KMS-11 (cell line): ENCODE data around the gene SHC2.
"Not testable (repeated sequence)": the region's sequence is repeated elsewhere in the genome, so short reads cannot be mapped to it uniquely, and the experiment has no call there.

Experiments used
- H2AFZ ChIP-seq: fragments of 200-600 bp; sonication (generic); 2 replicates; pipeline ENCODE4 v1.6.1; 2016; ENCODE audit warnings: antibody characterized with exemption, mixed run types, low read depth
- H3K27ac ChIP-seq: fragments of 200-600 bp; sonication (generic); 2 replicates; pipeline ENCODE4 v1.6.1; 2016; ENCODE audit warnings: mild to moderate bottlenecking, mixed run types
- H3K27me3 ChIP-seq: fragments of 200-600 bp; sonication (generic); 2 replicates; pipeline ENCODE4 v1.6.1; 2017; ENCODE audit warnings: mild to moderate bottlenecking, low read depth, mixed run types, moderate library complexity; ENCODE audit not compliant: insufficient read depth
- H3K36me3 ChIP-seq: fragments of 200-600 bp; sonication (generic); 2 replicates; pipeline ENCODE4 v1.6.1; 2017; ENCODE audit warnings: mild to moderate bottlenecking, mixed run types; ENCODE audit not compliant: insufficient read depth
- H3K4me1 ChIP-seq: fragments of 200-600 bp; sonication (generic); 2 replicates; pipeline ENCODE4 v1.6.1; 2016; ENCODE audit warnings: mild to moderate bottlenecking, low read depth, mixed run types; ENCODE audit not compliant: poor library complexity, severe bottlenecking
- H3K4me2 ChIP-seq: fragments of 200-600 bp; sonication (generic); 2 replicates; pipeline ENCODE4 v1.7.0; 2016; ENCODE audit warnings: mild to moderate bottlenecking, mixed run types
- H3K4me3 ChIP-seq: fragments of 200-600 bp; sonication (generic); IDR thresholded peaks from 2 replicates; pipeline ENCODE4 v1.6.1; 2017; ENCODE audit warnings: low read depth, low read length, mixed read lengths; ENCODE audit not compliant: insufficient read depth
- H3K79me2 ChIP-seq: fragments of 200-600 bp; sonication (generic); 2 replicates; pipeline ENCODE4 v1.6.1; 2016; ENCODE audit warnings: low read depth, mixed run types; ENCODE audit not compliant: insufficient read depth
- H3K9ac ChIP-seq: fragments of 200-600 bp; sonication (generic); 2 replicates; pipeline ENCODE4 v1.6.1; 2016; ENCODE audit warnings: mild to moderate bottlenecking, mixed run types
- H4K20me1 ChIP-seq: fragments of 200-600 bp; sonication (generic); 2 replicates; pipeline ENCODE4 v1.6.1; 2016; ENCODE audit warnings: mild to moderate bottlenecking, mixed run types; ENCODE audit not compliant: insufficient read depth
- TF ChIP-seq, protein P1 (sequence below): fragments of 200-600 bp; sonication (generic); conservative IDR thresholded peaks from 2 replicates; pipeline ENCODE4 v1.6.1; 2017; ENCODE audit warnings: low read depth, mild to moderate bottlenecking, antibody characterized with exemption, low read length, moderate library complexity, mixed read lengths

The SHC2 gene

DNA sequence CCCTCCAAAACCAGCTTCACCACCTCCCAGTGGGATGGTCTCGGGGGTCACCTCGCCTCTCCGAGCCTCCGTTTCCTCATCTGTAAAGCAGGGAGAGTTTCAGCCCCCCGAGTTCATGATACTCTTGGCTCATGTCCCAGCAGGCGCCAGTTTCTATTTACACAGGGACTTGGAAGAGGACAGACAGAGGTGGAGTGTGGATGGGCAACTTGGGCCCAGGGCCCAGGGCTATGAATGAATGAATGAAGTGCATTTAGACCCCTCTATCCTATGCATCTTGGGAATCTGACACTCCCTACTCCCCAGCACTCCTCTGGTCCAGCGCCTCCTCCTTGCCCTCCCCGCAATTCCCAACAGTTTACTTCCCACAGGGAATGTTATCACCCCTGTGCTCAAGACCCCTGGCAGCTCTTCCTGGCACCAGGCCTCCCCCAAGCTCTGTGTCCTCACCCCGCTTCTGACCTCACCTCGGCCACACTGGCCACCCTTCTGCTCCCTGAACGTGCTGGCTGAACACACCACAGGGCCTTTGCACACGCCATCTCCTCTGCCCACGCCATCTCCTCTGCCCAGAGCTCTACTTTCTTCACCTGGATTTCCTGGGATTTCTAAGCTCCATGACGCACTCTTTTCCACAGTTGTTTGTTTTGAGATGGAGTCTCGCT is 46.9 kb downstream of the SHC2 start:
- Histone ChIP-seq H3K27me3 (peaks cover 70% of the 10 kb centered on the region), H3K9ac (no peak overlapping the region), H3K79me2 (no peaks in the 10 kb centered on the region), H3K27ac (no peak overlapping the region), H2AFZ (no peak overlapping the region), H3K4me1 (no peaks in the 10 kb centered on the region), H3K4me3 (no peak overlapping the region), H4K20me1 (no peaks in the 10 kb centered on the region), H3K36me3 (no peaks in the 10 kb centered on the region), H3K4me2 (no peak overlapping the region)
- TF ChIP-seq, protein P1, sequence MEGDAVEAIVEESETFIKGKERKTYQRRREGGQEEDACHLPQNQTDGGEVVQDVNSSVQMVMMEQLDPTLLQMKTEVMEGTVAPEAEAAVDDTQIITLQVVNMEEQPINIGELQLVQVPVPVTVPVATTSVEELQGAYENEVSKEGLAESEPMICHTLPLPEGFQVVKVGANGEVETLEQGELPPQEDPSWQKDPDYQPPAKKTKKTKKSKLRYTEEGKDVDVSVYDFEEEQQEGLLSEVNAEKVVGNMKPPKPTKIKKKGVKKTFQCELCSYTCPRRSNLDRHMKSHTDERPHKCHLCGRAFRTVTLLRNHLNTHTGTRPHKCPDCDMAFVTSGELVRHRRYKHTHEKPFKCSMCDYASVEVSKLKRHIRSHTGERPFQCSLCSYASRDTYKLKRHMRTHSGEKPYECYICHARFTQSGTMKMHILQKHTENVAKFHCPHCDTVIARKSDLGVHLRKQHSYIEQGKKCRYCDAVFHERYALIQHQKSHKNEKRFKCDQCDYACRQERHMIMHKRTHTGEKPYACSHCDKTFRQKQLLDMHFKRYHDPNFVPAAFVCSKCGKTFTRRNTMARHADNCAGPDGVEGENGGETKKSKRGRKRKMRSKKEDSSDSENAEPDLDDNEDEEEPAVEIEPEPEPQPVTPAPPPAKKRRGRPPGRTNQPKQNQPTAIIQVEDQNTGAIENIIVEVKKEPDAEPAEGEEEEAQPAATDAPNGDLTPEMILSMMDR, result no peak

DNA sequence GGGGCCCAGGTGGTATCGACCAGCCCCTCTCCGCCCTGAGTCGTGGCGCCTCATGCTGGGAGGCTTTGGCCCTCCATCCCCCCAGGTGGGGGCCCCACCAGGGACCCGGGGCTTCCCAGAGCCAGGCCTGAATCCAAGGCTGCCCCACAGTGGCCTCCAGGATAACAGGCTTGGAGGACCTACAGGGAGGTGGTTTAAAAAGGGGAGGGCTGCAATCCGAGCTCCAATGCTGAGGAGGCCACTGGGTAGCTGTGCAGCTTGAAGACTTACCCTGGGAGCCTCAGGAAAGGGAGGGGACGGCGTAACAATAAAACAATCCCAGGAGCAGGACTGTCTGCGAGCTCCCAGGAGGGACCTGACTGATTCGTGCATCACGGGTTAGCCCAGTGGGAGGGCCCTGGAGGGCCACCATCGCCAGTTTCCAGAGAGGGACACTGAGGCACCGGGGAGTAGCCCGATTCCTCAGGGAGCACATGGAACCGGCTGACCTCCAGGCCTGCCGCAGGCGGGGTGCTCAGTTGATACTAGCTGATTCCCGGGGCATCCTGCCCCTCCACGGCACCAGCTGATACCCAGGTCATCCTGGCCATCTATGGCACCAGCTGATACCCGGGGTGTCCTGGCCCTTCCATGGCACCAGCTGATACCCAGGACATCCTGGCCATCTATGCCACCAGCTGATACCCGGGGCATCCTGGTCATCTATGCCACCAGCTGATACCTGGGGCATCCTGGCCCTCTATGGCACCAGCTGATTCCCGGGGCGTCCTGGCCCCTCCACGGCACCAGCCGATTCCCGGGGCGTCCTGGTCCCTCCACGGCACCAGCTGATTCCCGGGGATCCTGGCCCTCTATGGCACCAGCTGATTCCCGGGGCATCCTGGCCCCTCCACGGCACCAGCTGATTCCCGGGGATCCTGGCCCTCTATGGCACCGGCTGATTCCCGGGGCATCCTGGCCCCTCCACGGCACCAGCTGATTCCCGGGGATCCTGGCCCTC is 48.2 kb downstream of the SHC2 start:
- no peaks in the 10 kb centered on the region for H4K20me1 ChIP-seq
- H2AFZ ChIP-seq, result no peak overlapping the region
- no peak overlapping the region for H3K4me2 ChIP-seq
- TF ChIP-seq, protein P1, result no peak
- no peak overlapping the region for H3K9ac ChIP-seq
- H3K4me1 ChIP-seq, result no peaks in the 10 kb centered on the region
- H3K4me3 ChIP-seq, result no peak overlapping the region
- peaks cover 60% of the 10 kb centered on the region for H3K27me3 ChIP-seq
- no peak overlapping the region for H3K27ac ChIP-seq
- H3K36me3 ChIP-seq, result no peaks in the 10 kb centered on the region
- H3K79me2 ChIP-seq, result no peaks in the 10 kb centered on the region

DNA sequence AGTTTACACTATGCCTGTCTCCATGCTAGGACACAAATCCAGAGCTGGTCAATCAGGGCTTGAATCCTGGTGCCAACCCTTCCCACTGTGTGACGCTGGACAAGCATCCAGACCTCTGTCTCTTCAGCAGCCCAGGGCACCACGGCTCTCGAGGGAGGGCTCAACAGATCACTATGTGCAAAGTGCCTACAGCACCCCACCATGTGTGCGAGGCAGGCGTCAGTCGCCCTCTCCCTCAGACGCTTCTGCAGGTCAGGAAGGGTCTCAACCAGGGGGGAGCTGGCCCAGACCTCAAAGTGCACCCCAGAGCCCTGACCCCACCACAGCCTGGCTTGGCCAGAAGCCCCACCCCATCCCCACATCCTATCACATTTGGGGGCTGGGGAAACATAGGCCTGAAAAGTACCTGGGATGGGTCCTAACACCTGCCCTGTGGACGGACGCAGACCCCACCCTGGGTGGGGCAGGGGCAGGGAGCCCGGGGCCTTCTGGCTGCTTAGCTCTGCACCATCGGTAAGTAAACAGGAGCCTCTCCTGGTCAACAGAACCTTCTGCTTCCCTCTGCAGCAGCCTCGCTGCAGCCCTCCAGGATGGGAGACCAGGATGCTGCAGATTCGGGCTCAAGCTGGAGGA is 49.0 kb downstream of the SHC2 start:
- Histone ChIP-seq H3K36me3 (no peaks in the 10 kb centered on the region), H3K79me2 (no peaks in the 10 kb centered on the region), H3K27me3 (peaks cover 51% of the 10 kb centered on the region), H3K4me2 (no peak overlapping the region), H3K27ac (no peak overlapping the region), H3K9ac (no peak overlapping the region), H3K4me3 (no peak overlapping the region), H4K20me1 (no peaks in the 10 kb centered on the region), H2AFZ (no peak overlapping the region), H3K4me1 (no peaks in the 10 kb centered on the region)
- TF ChIP-seq, protein P1, result no peak

DNA sequence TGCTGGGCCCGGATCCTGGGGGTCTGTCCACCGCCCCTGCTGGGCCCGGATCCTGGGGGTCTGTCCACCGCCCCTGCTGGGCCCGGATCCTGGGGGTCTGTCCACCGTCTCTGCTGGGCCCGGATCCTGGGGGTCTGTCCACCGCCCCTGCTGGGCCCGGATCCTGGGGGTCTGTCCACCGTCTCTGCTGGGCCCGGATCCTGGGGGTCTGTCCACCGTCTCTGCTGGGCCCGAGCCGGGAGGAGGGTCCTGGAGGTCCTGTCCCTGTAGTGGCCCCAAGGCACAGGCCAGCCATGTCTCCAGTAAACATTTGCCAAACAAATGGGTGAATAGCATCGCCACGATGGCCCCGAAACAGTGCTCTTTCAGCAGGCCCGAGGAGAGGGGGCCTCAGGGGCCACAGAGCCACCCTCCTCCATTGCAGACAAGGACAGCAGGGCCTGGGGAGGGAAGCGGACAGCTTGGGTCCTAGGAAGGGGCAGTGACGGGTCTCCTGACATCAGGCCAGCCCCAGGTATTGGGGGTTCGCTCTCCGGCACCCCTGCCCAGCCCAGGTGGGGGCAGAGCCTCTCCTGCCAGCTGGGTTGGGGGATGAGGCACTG is 49.6 kb downstream of the SHC2 start:
- peaks cover 46% of the 10 kb centered on the region for H3K27me3 ChIP-seq
- H3K4me3 ChIP-seq, H3K4me1 ChIP-seq, H2AFZ ChIP-seq, H3K9ac ChIP-seq, H4K20me1 ChIP-seq, H3K4me2 ChIP-seq, H3K79me2 ChIP-seq, H3K27ac ChIP-seq, H3K36me3 ChIP-seq: not testable (repeated sequence)
